RPMI8226 (cell line): ENCODE measurements around the gene PPP4R4.

Experiments
- DNase-seq: peaks from one replicate; pipeline ENCODE4 v3.0.0-alpha.2; 2015

Gene PPP4R4

DNA sequence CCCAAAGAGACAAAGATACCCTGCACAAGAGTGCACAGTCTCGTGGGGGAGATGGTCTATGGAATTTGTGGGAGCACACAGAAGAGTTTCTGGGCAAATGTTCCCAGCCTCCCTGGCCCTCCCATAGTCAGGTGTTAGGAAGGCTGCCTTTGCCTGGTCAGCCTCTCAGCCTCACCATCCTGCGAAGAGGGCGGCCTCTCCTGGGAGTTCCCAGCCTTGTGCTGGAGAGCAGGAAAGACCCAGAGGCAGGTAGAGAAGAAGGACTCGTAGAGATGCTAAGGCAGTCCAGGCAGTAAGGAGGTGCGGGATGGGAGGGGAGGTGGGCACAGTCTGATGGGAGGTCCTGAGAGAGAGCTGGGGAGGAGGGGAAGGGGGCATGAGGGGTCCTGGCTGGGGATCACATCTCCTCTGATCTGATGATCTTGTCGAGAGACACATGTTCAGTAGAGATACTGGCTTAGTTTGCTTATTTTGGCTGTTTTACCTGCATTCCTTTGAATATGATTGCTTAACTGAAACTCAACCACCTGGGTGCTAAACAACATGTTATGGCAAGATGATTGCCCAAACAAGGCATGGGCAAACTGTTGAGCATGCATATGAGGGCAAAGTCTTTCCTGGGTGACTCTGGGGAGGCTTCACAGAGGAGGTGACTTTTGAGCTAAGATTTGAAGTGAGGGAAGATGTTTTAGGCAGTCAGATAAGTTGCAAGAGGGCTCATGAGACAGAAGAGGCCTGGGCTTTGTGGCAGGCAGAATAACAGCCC is 138.5 kb downstream of the PPP4R4 start:
- DNase-seq = no peak

DNA sequence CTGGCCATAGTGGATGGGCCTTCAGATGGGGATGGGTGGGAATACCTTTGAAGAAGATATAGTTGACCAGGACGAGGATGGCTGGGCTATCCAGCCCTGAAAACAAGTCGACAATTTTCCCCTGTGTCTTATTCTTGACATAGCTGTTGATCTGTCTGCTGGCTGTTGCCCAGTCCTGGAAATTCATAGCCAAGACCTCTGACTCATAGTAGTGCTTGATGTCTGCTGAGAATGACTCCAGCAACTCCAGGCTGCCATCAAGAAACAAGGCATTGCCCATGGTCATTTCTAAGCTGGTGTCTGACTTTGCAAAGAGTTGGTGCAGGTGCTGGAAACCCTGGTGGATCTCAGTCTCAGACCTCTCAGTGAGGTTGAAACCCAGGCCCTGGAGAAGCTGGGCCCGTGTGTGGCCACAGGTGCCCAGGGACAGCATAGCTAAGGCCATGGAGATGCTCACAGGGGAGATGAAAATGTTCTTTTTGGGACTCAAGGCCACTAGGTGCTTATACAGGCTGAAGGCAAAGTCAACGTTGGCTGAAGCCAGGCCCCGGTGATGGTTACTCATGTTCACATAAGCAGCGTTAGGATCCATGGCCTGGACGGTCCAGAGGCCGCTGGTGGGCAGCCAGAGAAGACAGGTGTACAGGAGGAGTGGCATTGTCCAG is 140.0 kb downstream of the PPP4R4 start:
- DNase-seq = no peak

DNA sequence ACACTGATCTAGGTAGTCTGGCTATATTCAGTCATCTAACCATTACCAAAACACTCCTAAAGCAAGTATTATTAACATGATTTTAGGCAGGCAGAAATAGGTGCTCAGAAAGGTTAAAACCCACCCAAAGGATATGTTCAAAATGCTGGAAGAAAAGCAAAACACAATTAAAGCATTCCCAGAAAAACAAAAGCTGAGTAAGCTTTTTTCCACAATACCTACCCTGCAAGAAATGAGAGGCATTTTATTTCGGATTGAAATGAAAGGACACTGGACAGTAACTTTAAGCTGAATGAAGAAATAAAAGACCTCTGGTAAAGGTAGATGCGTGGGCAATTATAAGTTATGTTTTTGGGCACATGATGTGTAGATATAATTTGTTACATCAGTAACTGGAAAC is 140.8 kb downstream of the PPP4R4 start:
- no peak for DNase-seq

DNA sequence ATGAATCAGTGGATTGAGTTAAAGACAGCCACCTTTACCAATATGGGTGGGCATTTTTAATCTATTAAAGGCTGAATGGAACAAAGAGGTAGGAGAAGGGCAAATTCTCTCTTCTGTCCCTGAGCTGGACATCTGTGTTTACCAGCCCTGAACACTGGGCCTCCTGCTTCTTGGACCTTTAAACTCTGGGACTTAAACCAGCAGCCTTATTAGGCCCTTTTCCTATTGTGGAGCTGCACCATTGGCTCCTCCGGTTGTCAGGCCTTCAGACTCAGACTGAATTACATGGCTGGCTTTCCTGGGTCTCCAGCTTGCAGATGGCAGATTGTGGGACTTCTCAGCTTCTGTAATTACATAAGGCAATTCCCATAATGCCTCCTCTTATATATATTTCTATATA is 142.6 kb downstream of the PPP4R4 start:
- DNase-seq = no peak

DNA sequence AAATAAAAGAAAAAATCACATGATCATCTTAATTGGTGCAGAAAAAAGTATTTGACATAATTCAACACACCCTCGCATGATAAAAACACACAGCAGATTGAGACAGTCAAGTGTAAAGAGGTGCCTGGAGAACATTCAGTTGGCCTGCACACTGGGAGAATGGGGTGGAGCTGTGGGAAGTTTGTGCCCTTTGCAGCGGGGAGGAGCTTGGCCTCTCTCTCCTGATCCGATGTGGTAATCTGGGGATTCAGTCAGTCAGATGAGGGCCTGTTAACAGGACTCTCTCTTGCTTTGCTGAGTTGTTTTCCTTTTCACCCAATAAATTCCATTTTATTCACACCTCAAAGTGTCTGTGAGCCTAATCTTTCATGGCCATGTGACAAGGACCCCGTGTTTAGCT is 143.1 kb downstream of the PPP4R4 start:
- no peak for DNase-seq

DNA sequence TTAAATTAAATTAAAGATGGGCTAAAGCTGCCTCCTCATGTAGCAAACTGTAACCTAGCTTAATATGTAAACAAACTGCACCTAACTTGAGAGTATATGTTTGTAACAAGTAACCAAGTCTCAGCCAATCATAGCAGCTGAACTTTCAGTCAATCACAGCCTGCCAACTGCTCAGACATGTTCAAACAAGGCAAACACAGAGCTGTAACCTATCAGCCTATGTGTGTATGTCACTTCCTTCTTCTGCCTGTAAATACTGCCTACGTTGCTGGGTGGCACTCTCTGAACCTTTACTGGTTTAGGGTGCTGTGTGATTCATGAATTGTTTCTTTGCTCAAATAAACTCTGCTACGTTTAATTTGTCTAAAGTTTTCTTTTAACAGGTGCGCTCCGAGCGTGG is 146.1 kb downstream of the PPP4R4 start:
- no peak for DNase-seq

DNA sequence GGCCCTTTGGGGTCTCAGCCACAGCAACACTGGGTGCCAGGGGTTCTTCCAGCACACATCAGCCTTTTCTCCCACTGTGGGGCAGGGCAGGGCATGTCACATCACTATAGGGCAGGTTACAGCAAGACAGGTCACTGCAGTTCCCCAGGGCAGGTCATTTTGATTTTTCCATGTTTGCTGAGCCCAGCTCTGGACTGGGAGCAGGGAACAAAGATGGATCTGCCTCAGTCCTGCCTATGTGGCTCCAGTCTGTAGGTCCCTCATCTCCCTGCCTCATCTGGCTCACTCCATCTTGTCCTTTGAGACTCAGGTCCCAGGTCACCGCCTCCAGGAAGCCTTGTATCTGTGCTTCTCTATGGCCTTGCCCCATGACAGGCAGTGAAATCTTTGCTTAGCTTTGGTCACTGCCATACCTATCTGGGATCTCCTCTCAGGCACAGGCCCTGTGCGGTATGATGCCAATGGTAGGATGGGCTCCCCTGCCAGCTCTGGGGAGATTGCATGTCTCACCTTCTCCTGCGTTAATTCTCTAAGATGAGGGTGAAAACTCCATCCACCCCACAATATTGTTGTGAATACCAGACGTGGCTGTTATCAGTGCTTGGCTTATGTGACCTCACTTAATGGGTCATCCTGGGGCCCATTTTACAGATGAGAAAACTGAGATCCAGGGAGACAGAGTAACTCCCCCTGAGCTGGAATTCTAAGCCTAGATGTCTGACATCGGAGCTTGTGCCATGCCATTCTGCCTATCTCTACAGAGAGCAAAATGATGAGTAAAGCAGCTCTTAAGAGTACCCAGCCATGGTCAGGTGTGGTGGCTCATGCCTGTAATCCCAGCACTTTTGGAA is 147.5 kb downstream of the PPP4R4 start:
- no peak for DNase-seq

DNA sequence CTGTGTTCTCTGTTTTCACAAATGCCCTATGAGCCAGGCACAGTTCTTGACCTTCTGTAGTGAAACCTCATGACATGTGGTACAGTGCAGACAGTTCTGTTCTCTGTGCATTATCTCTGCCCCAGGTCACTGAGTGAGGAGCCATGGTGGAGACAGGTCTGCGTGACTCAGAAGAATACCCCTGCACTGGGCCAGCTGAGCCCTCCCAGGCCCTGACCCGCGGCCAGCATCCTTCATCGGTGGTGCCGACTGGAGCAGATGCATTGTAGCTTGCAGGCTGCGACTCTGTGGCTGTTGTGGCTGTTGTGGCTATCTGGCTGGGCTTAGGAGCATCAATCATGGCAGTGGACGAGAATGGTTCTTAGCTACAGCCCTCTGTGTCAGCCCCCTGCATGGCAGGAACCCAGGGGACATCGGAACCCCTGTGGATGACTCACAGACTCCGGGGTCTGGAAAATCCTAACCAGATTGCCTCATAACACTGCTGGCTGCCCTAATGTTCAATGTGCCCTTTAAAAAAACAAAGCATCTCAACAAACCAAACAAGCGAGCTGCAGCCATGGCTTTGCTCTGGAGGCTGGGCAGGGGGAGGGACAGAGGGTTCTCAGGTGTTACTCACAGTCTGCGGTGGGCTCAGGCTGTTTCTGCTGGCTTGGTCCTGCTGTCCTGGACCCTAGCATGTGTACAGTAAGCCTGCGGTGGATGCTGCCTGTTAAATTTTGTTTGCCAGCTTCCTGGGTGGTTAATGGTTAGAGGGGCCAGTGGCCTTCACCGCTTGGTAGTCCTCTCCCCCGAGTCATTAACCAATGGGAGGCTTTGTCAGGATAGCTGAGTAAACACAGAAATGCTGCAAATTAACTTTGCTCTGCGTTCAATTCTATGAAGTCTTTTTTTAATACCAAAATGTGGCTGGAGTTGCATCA is 148.8 kb downstream of the PPP4R4 start, which contains the start of gene SERPINA6:
Gene SERPINA6 (minus strand): TSS at position 689 of the 923 bp plus-strand sequence. CDS start 8,688 bp downstream, outside the sequence.
- no peak for DNase-seq

DNA sequence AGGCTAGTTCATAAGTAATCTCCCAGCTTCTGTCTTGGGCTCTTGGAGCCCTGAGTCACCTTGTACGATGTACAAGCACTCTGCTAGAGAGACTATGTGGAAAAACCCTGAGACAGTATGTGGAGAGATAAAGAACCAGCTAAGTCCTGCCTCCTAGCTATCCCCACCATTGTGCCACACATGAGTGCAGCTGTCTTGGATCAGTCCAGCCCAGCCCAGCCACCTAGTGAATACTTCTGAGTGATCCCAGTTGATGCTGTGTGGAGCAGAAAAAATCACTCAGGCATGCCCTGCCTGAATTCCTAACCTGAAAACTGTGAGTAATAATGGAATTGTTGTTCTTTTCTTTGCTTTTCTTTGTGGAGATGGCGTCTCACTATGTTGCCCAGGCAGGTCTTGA is 154.1 kb downstream of the PPP4R4 start:
- DNase-seq = no peak
